ENCODE measurements around the gene TBX1.

Gene TBX1

GRCh38 chr22:19811811-19812771, 51.5 kb downstream of the TBX1 start:
- Histone ChIP-seq H3K27ac (ENCODE audit: low read length) (no peak overlapping the region), H3K4me1 (ENCODE audit: control insufficient read depth, low read depth, low read length) (no peaks in the 10 kb centered on the region), H3K9me3 (ENCODE audit: control insufficient read depth, low read depth, low read length) (no peaks in the 10 kb centered on the region), H3K36me3 (ENCODE audit: control insufficient read depth, low read depth, low read length) (no peaks in the 10 kb centered on the region), H3K27me3 (ENCODE audit: control insufficient read depth, insufficient read depth, low read length) (no peaks in the 10 kb centered on the region), H3K4me3 (ENCODE audit: low read length) (no peak overlapping the region), H3K9ac (ENCODE audit: low read length) (no peak overlapping the region)

- H3K4me1 ChIP-seq (ENCODE audit: control insufficient read depth, low read depth, low read length), result no peaks in the 10 kb centered on the region
- no peaks in the 10 kb centered on the region for H3K9me3 ChIP-seq (ENCODE audit: control insufficient read depth, low read depth, low read length)
- H3K27ac ChIP-seq (ENCODE audit: low read length), result no peak overlapping the region
- H3K9ac ChIP-seq (ENCODE audit: low read length), result no peak overlapping the region
- no peak overlapping the region for H3K4me3 ChIP-seq (ENCODE audit: low read length)
- H3K27me3 ChIP-seq (ENCODE audit: control insufficient read depth, insufficient read depth, low read length), result no peaks in the 10 kb centered on the region
- no peaks in the 10 kb centered on the region for H3K36me3 ChIP-seq (ENCODE audit: control insufficient read depth, low read depth, low read length)
Observed at GRCh38 chr22:19812910-19813309, 52.3 kb downstream of the TBX1 start.

GRCh38 chr22:19814428-19814827, 53.9 kb downstream of the TBX1 start:
- Histone ChIP-seq H3K9me3 (ENCODE audit: control insufficient read depth, low read depth, low read length) (no peaks in the 10 kb centered on the region), H3K4me1 (ENCODE audit: control insufficient read depth, low read depth, low read length) (no peaks in the 10 kb centered on the region), H3K9ac (ENCODE audit: low read length) (no peak overlapping the region), H3K36me3 (ENCODE audit: control insufficient read depth, low read depth, low read length) (no peaks in the 10 kb centered on the region), H3K27ac (ENCODE audit: low read length) (no peak overlapping the region), H3K27me3 (ENCODE audit: control insufficient read depth, insufficient read depth, low read length) (no peaks in the 10 kb centered on the region), H3K4me3 (ENCODE audit: low read length) (no peak overlapping the region)

GRCh38 chr22:19815093-19815822, 54.7 kb downstream of the TBX1 start:
- Histone ChIP-seq H3K27me3 (ENCODE audit: control insufficient read depth, insufficient read depth, low read length) (no peaks in the 10 kb centered on the region), H3K4me1 (ENCODE audit: control insufficient read depth, low read depth, low read length) (no peaks in the 10 kb centered on the region), H3K27ac (ENCODE audit: low read length) (no peak overlapping the region), H3K36me3 (ENCODE audit: control insufficient read depth, low read depth, low read length) (no peaks in the 10 kb centered on the region), H3K9me3 (ENCODE audit: control insufficient read depth, low read depth, low read length) (no peaks in the 10 kb centered on the region), H3K9ac (ENCODE audit: low read length) (no peak overlapping the region), H3K4me3 (ENCODE audit: low read length) (no peak overlapping the region)

DNA sequence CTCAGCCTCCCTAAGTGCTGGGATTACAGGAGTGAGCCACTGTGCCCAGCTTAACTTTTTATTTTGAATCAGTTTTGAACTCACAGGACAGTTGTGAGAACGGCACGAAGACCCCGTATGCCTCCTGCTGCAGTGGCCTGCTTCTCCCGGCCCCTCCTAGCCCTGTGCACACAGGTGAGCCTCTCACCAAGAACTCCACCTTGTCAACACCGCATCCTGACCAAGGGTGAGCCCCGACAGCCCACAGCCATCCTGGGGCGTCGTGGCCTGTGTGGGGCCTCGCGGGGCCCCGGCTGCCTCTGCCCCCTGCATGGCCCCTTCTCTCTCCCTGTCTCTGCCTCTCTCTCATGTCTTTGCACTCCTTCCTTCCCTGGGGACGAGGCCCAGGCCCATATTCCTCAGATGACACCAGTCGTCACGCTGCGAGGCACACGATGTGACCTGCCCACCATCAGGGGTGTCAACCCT, 55.3 kb downstream of the TBX1 start:
- Histone ChIP-seq H3K27ac (ENCODE audit: low read length) (no peak overlapping the region), H3K27me3 (ENCODE audit: control insufficient read depth, insufficient read depth, low read length) (no peaks in the 10 kb centered on the region), H3K9ac (ENCODE audit: low read length) (no peak overlapping the region), H3K9me3 (ENCODE audit: control insufficient read depth, low read depth, low read length) (no peaks in the 10 kb centered on the region), H3K4me3 (ENCODE audit: low read length) (no peak overlapping the region), H3K4me1 (ENCODE audit: control insufficient read depth, low read depth, low read length) (no peaks in the 10 kb centered on the region), H3K36me3 (ENCODE audit: control insufficient read depth, low read depth, low read length) (no peaks in the 10 kb centered on the region)

- Histone ChIP-seq H3K4me3 (ENCODE audit: low read length) (no peak overlapping the region), H3K9ac (ENCODE audit: low read length) (no peak overlapping the region), H3K27ac (ENCODE audit: low read length) (no peak overlapping the region), H3K9me3 (ENCODE audit: control insufficient read depth, low read depth, low read length) (no peaks in the 10 kb centered on the region), H3K4me1 (ENCODE audit: control insufficient read depth, low read depth, low read length) (no peaks in the 10 kb centered on the region), H3K27me3 (ENCODE audit: control insufficient read depth, insufficient read depth, low read length) (no peaks in the 10 kb centered on the region), H3K36me3 (ENCODE audit: control insufficient read depth, low read depth, low read length) (no peaks in the 10 kb centered on the region)
Observed at GRCh38 chr22:19816372-19817119, 56.0 kb downstream of the TBX1 start.

Measured in iPS-18a (cell line).